GM12892 (cell line): ENCODE data around the gene MPRIP.

ENCODE experiments used
- POLR2A ChIP-seq: IDR thresholded peaks from 2 replicates; pipeline ENCODE4 v1.6.1; 2011; ENCODE audit warnings: low read depth, low read length, control low read depth
- POLR2AphosphoS5 ChIP-seq: IDR thresholded peaks from 2 replicates; pipeline ENCODE4 v1.6.1; 2011; ENCODE audit warnings: low read depth, low read length, control low read depth

- TF ChIP-seq POLR2A (no peak), POLR2AphosphoS5 (no peak)
These were observed 137.9 kb downstream of the MPRIP start for GRCh38 chr17:17180141-17180603.
